Activated CD8-positive, alpha-beta memory T cell treated with anti-CD3 and anti-CD28 coated beads, Interleukin-2, amount 10 ng/mL, durations not matched to agents 7 days and 5 days (primary cell): Measurements from ENCODE around the gene ATF3. TPM values are rescaled to one million over a fixed set of nuclear protein-coding genes. Genes with fewer than 3 reads are reported as not detected.
A peak's percentile ranks its signal among the peaks of the same experiment; 100 is the strongest.

Experiments used
- ATAC-seq: fragments of 150-1000 bp; cut with Tn5 transposase; one replicate; pipeline ENCODE4 v1.10.0; 2021; ENCODE audit warnings: moderate library complexity
- CTCF ChIA-PET: fragments of 350-600 bp; sonication (Branson Sonifier 250); formaldehyde crosslinking; loops from one replicate; lab custom pipeline; 2021; ENCODE audit warnings: antibody characterized with exemption; lab: Charles Lee
- DNase-seq: peaks from one replicate; pipeline ENCODE4 v3.0.0-alpha.2; 2020
- H3K27ac Mint-ChIP-seq: one replicate; pipeline ENCODE4 v1.8.0; 2021; ENCODE audit warnings: mild to moderate bottlenecking, mixed read lengths
- H3K27me3 Mint-ChIP-seq: one replicate; pipeline ENCODE4 v1.8.0; 2021; ENCODE audit warnings: mixed read lengths
- H3K36me3 Mint-ChIP-seq: one replicate; pipeline ENCODE4 v1.8.0; 2021; ENCODE audit warnings: mild to moderate bottlenecking, mixed read lengths
- H3K4me1 Mint-ChIP-seq: one replicate; pipeline ENCODE4 v1.8.0; 2021; ENCODE audit warnings: mixed read lengths
- H3K4me3 Mint-ChIP-seq: one replicate; pipeline ENCODE4 v1.8.0; 2021; ENCODE audit warnings: mild to moderate bottlenecking, moderate library complexity, mixed read lengths
- H3K9me3 Mint-ChIP-seq: one replicate; pipeline ENCODE4 v1.8.0; 2022; ENCODE audit warnings: low read depth, mixed read lengths
- total RNA-seq, 2 experiments: library from RNA; stranded (reverse); gene quantifications; one replicate each; pipeline ENCODE4 v1.2.3, GENCODE V29; 2021

Gene ATF3
- total RNA-seq, 2 experiments from 2014 or later: 21.3 to 36.5 TPM

GRCh38 chr1:212614453-212615200, 6.1 kb downstream of the ATF3 start:
- ATAC-seq (no peak), DNase-seq (no peak)
- peaks cover 50% of the 10 kb centered on the region for H3K4me1 Mint-ChIP-seq
- H3K27ac Mint-ChIP-seq: peak overlapping the region; percentile 14
- H3K36me3 Mint-ChIP-seq: peaks cover 63% of the 10 kb centered on the region
- no peaks in the 10 kb centered on the region for H3K27me3 Mint-ChIP-seq
- no peak overlapping the region for H3K4me3 Mint-ChIP-seq
- CTCF ChIA-PET: interaction anchor here (0.9 to 2.2 kb wide), 5 partner anchors 17 to 157 kb away, joined by 3 to 12 read pairs (median 3); no protein-coding TSS in a partner anchor
- H3K9me3 Mint-ChIP-seq: no peaks in the 10 kb centered on the region

GRCh38 chr1:212615201-212615470, 6.6 kb downstream of the ATF3 start:
- no peak overlapping the region for H3K4me3 Mint-ChIP-seq
- no peaks in the 10 kb centered on the region for H3K27me3 Mint-ChIP-seq
- ATAC-seq: no peak
- DNase-seq: no peak
- H3K4me1 Mint-ChIP-seq: peaks cover 48% of the 10 kb centered on the region
- CTCF ChIA-PET: interaction anchor here (1.6 to 2.2 kb wide), 3 partner anchors 25 to 138 kb away, joined by 3 to 12 read pairs (median 7); no protein-coding TSS in a partner anchor
- no peaks in the 10 kb centered on the region for H3K9me3 Mint-ChIP-seq
- H3K36me3 Mint-ChIP-seq: peaks cover 65% of the 10 kb centered on the region
- H3K27ac Mint-ChIP-seq: no peak overlapping the region

- Mint-ChIP-seq H3K27me3 (no peaks in the 10 kb centered on the region), H3K27ac (no peak overlapping the region), H3K9me3 (no peaks in the 10 kb centered on the region), H3K4me1 (peaks cover 27% of the 10 kb centered on the region), H3K4me3 (no peak overlapping the region), H3K36me3 (peaks cover 65% of the 10 kb centered on the region)
- DNase-seq (no peak), ATAC-seq (no peak)
- CTCF ChIA-PET: interaction anchor here (0.9 to 1.9 kb wide), 3 partner anchors 11 to 141 kb away, joined by 4 to 7 read pairs (median 7); no protein-coding TSS in a partner anchor
Measured at GRCh38 chr1:212618466-212619210, 10.1 kb downstream of the ATF3 start.

GRCh38 chr1:212620293-212620692, 11.7 kb downstream of the ATF3 start:
- DNase-seq: no peak
- CTCF ChIA-PET: no interaction called here
- Mint-ChIP-seq H3K27ac (no peak overlapping the region), H3K4me1 (peaks cover 15% of the 10 kb centered on the region), H3K36me3 (peaks cover 52% of the 10 kb centered on the region), H3K4me3 (no peak overlapping the region), H3K27me3 (no peaks in the 10 kb centered on the region), H3K9me3 (no peaks in the 10 kb centered on the region)
- no peak for ATAC-seq

- no peak for ATAC-seq
- CTCF ChIA-PET: interaction anchor here (1.3 to 2.8 kb wide), 2 partner anchors 144 to 166 kb away, joined by 3 to 12 read pairs; no protein-coding TSS in a partner anchor
- Mint-ChIP-seq H3K36me3 (peaks cover 43% of the 10 kb centered on the region), H3K27ac (no peak overlapping the region), H3K9me3 (no peaks in the 10 kb centered on the region), H3K4me1 (peaks cover 15% of the 10 kb centered on the region), H3K27me3 (peaks cover 3% of the 10 kb centered on the region), H3K4me3 (no peak overlapping the region)
- DNase-seq: no peak
Measured at GRCh38 chr1:212621043-212621948, 12.7 kb downstream of the ATF3 start.

- Mint-ChIP-seq H3K4me3 (no peak overlapping the region), H3K9me3 (no peaks in the 10 kb centered on the region), H3K27me3 (peaks cover 3% of the 10 kb centered on the region), H3K36me3 (peaks cover 38% of the 10 kb centered on the region), H3K4me1 (peaks cover 15% of the 10 kb centered on the region), H3K27ac (no peak overlapping the region)
- CTCF ChIA-PET: interaction anchor here (1.3 to 2.8 kb wide), 2 partner anchors 145 to 167 kb away, joined by 3 to 12 read pairs; no protein-coding TSS in a partner anchor
- peak; percentile 17 for ATAC-seq
- no peak for DNase-seq
Measured at GRCh38 chr1:212621949-212622305, 13.4 kb downstream of the ATF3 start.

GRCh38 chr1:212622467-212622866, 13.9 kb downstream of the ATF3 start:
- ATAC-seq (no peak), DNase-seq (no peak)
- no peaks in the 10 kb centered on the region for H3K9me3 Mint-ChIP-seq
- H3K27ac Mint-ChIP-seq: no peak overlapping the region
- peaks cover 15% of the 10 kb centered on the region for H3K4me1 Mint-ChIP-seq
- peaks cover 34% of the 10 kb centered on the region for H3K36me3 Mint-ChIP-seq
- H3K27me3 Mint-ChIP-seq: peaks cover 3% of the 10 kb centered on the region
- no peak overlapping the region for H3K4me3 Mint-ChIP-seq
- CTCF ChIA-PET: interaction anchor here (1.2 to 2.8 kb wide), 3 partner anchors 42 to 167 kb away, joined by 3 to 12 read pairs (median 3); no protein-coding TSS in a partner anchor

- DNase-seq (no peak), ATAC-seq (no peak)
- CTCF ChIA-PET: interaction anchor here (1.2 to 2.8 kb wide), 2 partner anchors 42 to 146 kb away, joined by 3 to 12 read pairs; no protein-coding TSS in a partner anchor
- Mint-ChIP-seq H3K4me1 (peaks cover 15% of the 10 kb centered on the region), H3K27ac (no peak overlapping the region), H3K4me3 (no peak overlapping the region), H3K36me3 (peaks cover 31% of the 10 kb centered on the region), H3K27me3 (peaks cover 3% of the 10 kb centered on the region), H3K9me3 (no peaks in the 10 kb centered on the region)
Measured at GRCh38 chr1:212622906-212623305, 14.3 kb downstream of the ATF3 start.

GRCh38 chr1:212623603-212624002, 15.0 kb downstream of the ATF3 start:
- Mint-ChIP-seq H3K27ac (no peak overlapping the region), H3K4me3 (no peak overlapping the region), H3K9me3 (no peaks in the 10 kb centered on the region), H3K27me3 (peaks cover 6% of the 10 kb centered on the region), H3K4me1 (peaks cover 15% of the 10 kb centered on the region), H3K36me3 (peaks cover 24% of the 10 kb centered on the region)
- ATAC-seq (no peak), DNase-seq (no peak)
- CTCF ChIA-PET: interaction anchor here (1.2 to 2.8 kb wide), 2 partner anchors 41 to 146 kb away, joined by 3 to 12 read pairs; no protein-coding TSS in a partner anchor

GRCh38 chr1:212624976-212625501, 16.5 kb downstream of the ATF3 start:
- CTCF ChIA-PET: no interaction called here

GRCh38 chr1:212625781-212626450, 17.4 kb downstream of the ATF3 start:
- DNase-seq (no peak), ATAC-seq (no peak)
- CTCF ChIA-PET: interaction anchor here (1.2 kb wide), 1 partner anchor 149 kb away, joined by 4 read pairs; no protein-coding TSS in a partner anchor
- Mint-ChIP-seq H3K9me3 (no peaks in the 10 kb centered on the region), H3K4me3 (no peak overlapping the region), H3K27ac (no peak overlapping the region), H3K36me3 (peaks cover 7% of the 10 kb centered on the region), H3K27me3 (peaks cover 6% of the 10 kb centered on the region), H3K4me1 (peaks cover 9% of the 10 kb centered on the region)

More at GRCh38 chr1:212624976-212625501, 16.5 kb downstream of the ATF3 start:
- Mint-ChIP-seq H3K36me3 (peaks cover 13% of the 10 kb centered on the region), H3K4me3 (no peak overlapping the region), H3K27me3 (peaks cover 6% of the 10 kb centered on the region), H3K27ac (no peak overlapping the region), H3K4me1 (peaks cover 13% of the 10 kb centered on the region), H3K9me3 (no peaks in the 10 kb centered on the region)
- DNase-seq (no peak), ATAC-seq (no peak)

GRCh38 chr1:212628046-212628445, 19.5 kb downstream of the ATF3 start:
- Mint-ChIP-seq H3K36me3 (no peaks in the 10 kb centered on the region), H3K4me3 (no peak overlapping the region), H3K4me1 (no peaks in the 10 kb centered on the region), H3K27me3 (peaks cover 6% of the 10 kb centered on the region), H3K27ac (no peak overlapping the region), H3K9me3 (no peaks in the 10 kb centered on the region)
- CTCF ChIA-PET: interaction anchor here (0.7 to 2.1 kb wide), 3 partner anchors 37 to 155 kb away, joined by 3 to 6 read pairs (median 3); no protein-coding TSS in a partner anchor
- no peak for ATAC-seq
- DNase-seq: no peak
